Measurements from ENCODE around the gene PDCL2. TPM values are rescaled to one million over a fixed set of nuclear protein-coding genes. Genes with fewer than 3 reads are reported as not detected.

The PDCL2 gene
- total and polyA plus RNA-seq, 9 of the 15 experiments (the other 6 are each of a cell fraction or from before 2014, with no cell fraction given): 0.62 to 2.5 (median 1.2) TPM

DNA sequence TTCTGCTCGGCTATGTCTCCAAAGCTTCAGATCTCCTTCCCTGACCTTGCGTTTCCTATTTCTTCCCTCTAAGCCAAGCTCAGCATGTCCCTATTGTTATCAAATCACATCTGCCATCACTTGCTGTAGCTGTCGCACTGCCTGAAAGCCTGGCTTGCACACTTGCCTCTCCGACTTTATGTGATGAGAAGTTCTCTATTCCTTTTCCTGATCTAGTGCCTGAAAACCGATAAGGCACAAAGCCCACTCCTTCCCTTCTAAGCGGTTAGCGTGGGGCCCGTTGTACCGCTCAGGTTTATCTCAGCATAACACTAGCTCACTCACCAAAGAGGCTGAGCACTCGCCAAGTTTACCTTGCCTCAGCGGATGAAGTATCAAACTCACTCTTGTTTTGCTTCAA lies 43.2 kb upstream of the PDCL2 start (continued):
- TF ChIP-seq NR4A1 (CRISPR knock-in tag; IDR thresholded peaks at IDR 0.05): no peak
- no peak for TF ChIP-seq NR4A1 (tag; IDR thresholded peaks at IDR 0.05)
- TF ChIP-seq SNIP1 (IDR thresholded peaks at IDR 0.05; ENCODE audit: low read depth): no peak
- TF ChIP-seq, protein P1, sequence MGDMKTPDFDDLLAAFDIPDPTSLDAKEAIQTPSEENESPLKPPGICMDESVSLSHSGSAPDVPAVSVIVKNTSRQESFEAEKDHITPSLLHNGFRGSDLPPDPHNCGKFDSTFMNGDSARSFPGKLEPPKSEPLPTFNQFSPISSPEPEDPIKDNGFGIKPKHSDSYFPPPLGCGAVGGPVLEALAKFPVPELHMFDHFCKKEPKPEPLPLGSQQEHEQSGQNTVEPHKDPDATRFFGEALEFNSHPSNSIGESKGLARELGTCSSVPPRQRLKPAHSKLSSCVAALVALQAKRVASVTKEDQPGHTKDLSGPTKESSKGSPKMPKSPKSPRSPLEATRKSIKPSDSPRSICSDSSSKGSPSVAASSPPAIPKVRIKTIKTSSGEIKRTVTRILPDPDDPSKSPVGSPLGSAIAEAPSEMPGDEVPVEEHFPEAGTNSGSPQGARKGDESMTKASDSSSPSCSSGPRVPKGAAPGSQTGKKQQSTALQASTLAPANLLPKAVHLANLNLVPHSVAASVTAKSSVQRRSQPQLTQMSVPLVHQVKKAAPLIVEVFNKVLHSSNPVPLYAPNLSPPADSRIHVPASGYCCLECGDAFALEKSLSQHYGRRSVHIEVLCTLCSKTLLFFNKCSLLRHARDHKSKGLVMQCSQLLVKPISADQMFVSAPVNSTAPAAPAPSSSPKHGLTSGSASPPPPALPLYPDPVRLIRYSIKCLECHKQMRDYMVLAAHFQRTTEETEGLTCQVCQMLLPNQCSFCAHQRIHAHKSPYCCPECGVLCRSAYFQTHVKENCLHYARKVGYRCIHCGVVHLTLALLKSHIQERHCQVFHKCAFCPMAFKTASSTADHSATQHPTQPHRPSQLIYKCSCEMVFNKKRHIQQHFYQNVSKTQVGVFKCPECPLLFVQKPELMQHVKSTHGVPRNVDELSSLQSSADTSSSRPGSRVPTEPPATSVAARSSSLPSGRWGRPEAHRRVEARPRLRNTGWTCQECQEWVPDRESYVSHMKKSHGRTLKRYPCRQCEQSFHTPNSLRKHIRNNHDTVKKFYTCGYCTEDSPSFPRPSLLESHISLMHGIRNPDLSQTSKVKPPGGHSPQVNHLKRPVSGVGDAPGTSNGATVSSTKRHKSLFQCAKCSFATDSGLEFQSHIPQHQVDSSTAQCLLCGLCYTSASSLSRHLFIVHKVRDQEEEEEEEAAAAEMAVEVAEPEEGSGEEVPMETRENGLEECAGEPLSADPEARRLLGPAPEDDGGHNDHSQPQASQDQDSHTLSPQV (IDR thresholded peaks at IDR 0.05): no peak
- TF ChIP-seq TRIM28 (IDR thresholded peaks at IDR 0.05): no peak
- TF ChIP-seq, protein P2, sequence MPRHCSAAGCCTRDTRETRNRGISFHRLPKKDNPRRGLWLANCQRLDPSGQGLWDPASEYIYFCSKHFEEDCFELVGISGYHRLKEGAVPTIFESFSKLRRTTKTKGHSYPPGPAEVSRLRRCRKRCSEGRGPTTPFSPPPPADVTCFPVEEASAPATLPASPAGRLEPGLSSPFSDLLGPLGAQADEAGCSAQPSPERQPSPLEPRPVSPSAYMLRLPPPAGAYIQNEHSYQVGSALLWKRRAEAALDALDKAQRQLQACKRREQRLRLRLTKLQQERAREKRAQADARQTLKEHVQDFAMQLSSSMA (CRISPR knock-in tag; IDR thresholded peaks at IDR 0.05): no peak
- TF ChIP-seq POU5F1 (IDR thresholded peaks at IDR 0.05; ENCODE audit: borderline replicate concordance, low read depth, low read length, partially characterized antibody): no peak
- TF ChIP-seq MTA1 (IDR thresholded peaks at IDR 0.05; ENCODE audit: borderline replicate concordance): 0 out of 2 replicates have a peak, but pooled peaks have one; percentile 33
- no peak for TF ChIP-seq TCF7 (IDR thresholded peaks at IDR 0.05; ENCODE audit: borderline replicate concordance)
- TF ChIP-seq, protein P3, sequence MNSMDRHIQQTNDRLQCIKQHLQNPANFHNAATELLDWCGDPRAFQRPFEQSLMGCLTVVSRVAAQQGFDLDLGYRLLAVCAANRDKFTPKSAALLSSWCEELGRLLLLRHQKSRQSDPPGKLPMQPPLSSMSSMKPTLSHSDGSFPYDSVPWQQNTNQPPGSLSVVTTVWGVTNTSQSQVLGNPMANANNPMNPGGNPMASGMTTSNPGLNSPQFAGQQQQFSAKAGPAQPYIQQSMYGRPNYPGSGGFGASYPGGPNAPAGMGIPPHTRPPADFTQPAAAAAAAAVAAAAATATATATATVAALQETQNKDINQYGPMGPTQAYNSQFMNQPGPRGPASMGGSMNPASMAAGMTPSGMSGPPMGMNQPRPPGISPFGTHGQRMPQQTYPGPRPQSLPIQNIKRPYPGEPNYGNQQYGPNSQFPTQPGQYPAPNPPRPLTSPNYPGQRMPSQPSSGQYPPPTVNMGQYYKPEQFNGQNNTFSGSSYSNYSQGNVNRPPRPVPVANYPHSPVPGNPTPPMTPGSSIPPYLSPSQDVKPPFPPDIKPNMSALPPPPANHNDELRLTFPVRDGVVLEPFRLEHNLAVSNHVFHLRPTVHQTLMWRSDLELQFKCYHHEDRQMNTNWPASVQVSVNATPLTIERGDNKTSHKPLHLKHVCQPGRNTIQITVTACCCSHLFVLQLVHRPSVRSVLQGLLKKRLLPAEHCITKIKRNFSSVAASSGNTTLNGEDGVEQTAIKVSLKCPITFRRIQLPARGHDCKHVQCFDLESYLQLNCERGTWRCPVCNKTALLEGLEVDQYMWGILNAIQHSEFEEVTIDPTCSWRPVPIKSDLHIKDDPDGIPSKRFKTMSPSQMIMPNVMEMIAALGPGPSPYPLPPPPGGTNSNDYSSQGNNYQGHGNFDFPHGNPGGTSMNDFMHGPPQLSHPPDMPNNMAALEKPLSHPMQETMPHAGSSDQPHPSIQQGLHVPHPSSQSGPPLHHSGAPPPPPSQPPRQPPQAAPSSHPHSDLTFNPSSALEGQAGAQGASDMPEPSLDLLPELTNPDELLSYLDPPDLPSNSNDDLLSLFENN (IDR thresholded peaks at IDR 0.05; ENCODE audit: low read depth in 2 of 2, low read length in 2 of 2): no peak
- TF ChIP-seq NFE2 (IDR thresholded peaks at IDR 0.05; ENCODE audit: low read depth): no peak
- no peak for TF ChIP-seq GABPB2 (CRISPR knock-in tag; conservative IDR thresholded peaks at IDR 0.05)
- TF ChIP-seq ZNF124 (CRISPR knock-in tag; IDR thresholded peaks at IDR 0.05): no peak
- no peak for TF ChIP-seq ZNF75A (CRISPR knock-in tag; IDR thresholded peaks at IDR 0.05)
- TF ChIP-seq ARNT (IDR thresholded peaks at IDR 0.05): 0 out of 4 replicates have a peak, but pooled peaks of 1 of the 2 experiments have one; percentile 26
- TF ChIP-seq ZKSCAN8 (CRISPR knock-in tag; IDR thresholded peaks at IDR 0.05): no peak
- TF ChIP-seq SRSF9 (IDR thresholded peaks at IDR 0.05; ENCODE audit: borderline replicate concordance, low read depth, low read length): no peak
- TF ChIP-seq, protein P4, sequence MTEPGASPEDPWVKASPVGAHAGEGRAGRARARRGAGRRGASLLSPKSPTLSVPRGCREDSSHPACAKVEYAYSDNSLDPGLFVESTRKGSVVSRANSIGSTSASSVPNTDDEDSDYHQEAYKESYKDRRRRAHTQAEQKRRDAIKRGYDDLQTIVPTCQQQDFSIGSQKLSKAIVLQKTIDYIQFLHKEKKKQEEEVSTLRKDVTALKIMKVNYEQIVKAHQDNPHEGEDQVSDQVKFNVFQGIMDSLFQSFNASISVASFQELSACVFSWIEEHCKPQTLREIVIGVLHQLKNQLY (CRISPR knock-in tag; conservative IDR thresholded peaks at IDR 0.05): no peak
- TF ChIP-seq BHLHE40 (IDR thresholded peaks at IDR 0.05; ENCODE audit: low read length): no peak
- no peak for TF ChIP-seq XRCC3 (IDR thresholded peaks at IDR 0.05)
- no peak for TF ChIP-seq ZNF444 (CRISPR knock-in tag; IDR thresholded peaks at IDR 0.05)
- TF ChIP-seq RFX7 (CRISPR knock-in tag; IDR thresholded peaks at IDR 0.05): no peak
- no peak for TF ChIP-seq ETV5 (CRISPR knock-in tag; IDR thresholded peaks at IDR 0.05; ENCODE audit: low read depth)

Measured in K562 (cell line).